CD4-positive, alpha-beta T cell treated with Interferon gamma for 1 hour (primary cell): ENCODE results near the gene PRUNE2.
"Not testable (repeated sequence)": the region's sequence is repeated elsewhere in the genome, so short reads cannot be mapped to it uniquely, and the experiment has no call there.

Source experiments
- DNase-seq: peaks from one replicate; pipeline ENCODE4 v3.0.0-alpha.2; 2020

PRUNE2 gene

GRCh38 chr9:76616780-76617179, 289.1 kb downstream of the PRUNE2 start:
- DNase-seq: no peak

- no peak for DNase-seq
These were observed 290.7 kb downstream of the PRUNE2 start for GRCh38 chr9:76615177-76615603.

- no peak for DNase-seq
These were observed 291.9 kb downstream of the PRUNE2 start for GRCh38 chr9:76613974-76614373.

- no peak for DNase-seq
These were observed 292.6 kb downstream of the PRUNE2 start for GRCh38 chr9:76613150-76613781.

GRCh38 chr9:76610011-76610352, 295.9 kb downstream of the PRUNE2 start:
- DNase-seq: peak; percentile 10

GRCh38 chr9:76609285-76610010, 296.5 kb downstream of the PRUNE2 start:
- no peak for DNase-seq

- no peak for DNase-seq
These were observed 297.2 kb downstream of the PRUNE2 start for GRCh38 chr9:76608575-76609273.

GRCh38 chr9:76607730-76608436, 298.0 kb downstream of the PRUNE2 start:
- DNase-seq: no peak

GRCh38 chr9:76605321-76605900, 300.5 kb downstream of the PRUNE2 start:
- DNase-seq: no peak

GRCh38 chr9:76603931-76604570, 301.9 kb downstream of the PRUNE2 start:
- no peak for DNase-seq

- DNase-seq: no peak
These were observed 302.4 kb downstream of the PRUNE2 start for GRCh38 chr9:76603448-76603895.

- DNase-seq: no peak
These were observed 303.7 kb downstream of the PRUNE2 start for GRCh38 chr9:76602199-76602598.

- no peak for DNase-seq
These were observed 305.8 kb downstream of the PRUNE2 start for GRCh38 chr9:76600007-76600615.

- no peak for DNase-seq
These were observed 306.9 kb downstream of the PRUNE2 start for GRCh38 chr9:76598981-76599380.

- DNase-seq: peak; percentile 37
These were observed 310.3 kb downstream of the PRUNE2 start for GRCh38 chr9:76595645-76596044.

GRCh38 chr9:76594764-76595424, 311.0 kb downstream of the PRUNE2 start:
- no peak for DNase-seq

GRCh38 chr9:76593961-76594735, 311.8 kb downstream of the PRUNE2 start:
- DNase-seq: not testable (repeated sequence)

- no peak for DNase-seq
These were observed 313.0 kb downstream of the PRUNE2 start for GRCh38 chr9:76592974-76593347.

- DNase-seq: no peak
These were observed 313.6 kb downstream of the PRUNE2 start for GRCh38 chr9:76592091-76592973.
